K562 (cell line): ENCODE measurements around the gene PDLIM4. TPM values are rescaled to one million over a fixed set of nuclear protein-coding genes. Genes with fewer than 3 reads are reported as not detected.
A peak's percentile ranks its signal among the peaks of the same experiment; 100 is the strongest.

Source experiments
- BHLHE40 ChIP-seq: IDR thresholded peaks from 2 replicates; pipeline ENCODE4 v1.6.1; 2011; ENCODE audit warnings: low read length, improper control_type of control experiment
- FOXA3 ChIP-seq, 2 experiments: fragments of 450-650 bp in 1 of 2; sonication (generic) in 1 of 2; formaldehyde crosslinking; IDR thresholded peaks in 1 of 2; conservative IDR thresholded peaks in 1 of 2; 2 replicates each; pipeline versions ENCODE4 v1.4.0 to v1.8.0; 2020 to 2022; ENCODE audit warnings: mild to moderate bottlenecking in 2 of 2, missing genetic modification reagents in 1 of 2
- FUS ChIP-seq: fragments of 200-400 bp; formaldehyde crosslinking; optimal IDR thresholded peaks from 2 replicates; pipeline ENCODE3; 2017; ENCODE audit warnings: low read depth, low read length
- HNRNPL ChIP-seq: fragments of 200-400 bp; formaldehyde crosslinking; IDR thresholded peaks from 2 replicates; pipeline ENCODE4 v1.6.1; 2017; ENCODE audit warnings: low read depth, mild to moderate bottlenecking, low read length
- MIER1 ChIP-seq: fragments of 450-650 bp; IDR thresholded peaks from 2 replicates; pipeline ENCODE4 v1.6.1; 2016; ENCODE audit warnings: antibody characterized with exemption, mild to moderate bottlenecking, low read depth
- RCOR1 ChIP-seq, 2 experiments: IDR thresholded peaks; 2 replicates each; pipeline ENCODE4 v1.6.1; 2012; ENCODE audit warnings: low read depth in 2 of 2, low read length in 2 of 2, borderline replicate concordance in 1 of 2, improper control_type of control experiment in 1 of 2
- SNIP1 ChIP-seq: fragments of 450-650 bp; IDR thresholded peaks from 2 replicates; pipeline ENCODE4 v1.7.1; 2017; ENCODE audit warnings: low read depth, mild to moderate bottlenecking
- TCF7L2 ChIP-seq: fragments of 150-350 bp; IDR thresholded peaks from 2 replicates; pipeline ENCODE4 v1.6.1; 2016; ENCODE audit warnings: low read depth, mild to moderate bottlenecking, low read length, moderate library complexity
- XRCC3 ChIP-seq: fragments of 450-650 bp; IDR thresholded peaks from 2 replicates; pipeline ENCODE4 v1.6.1; 2017; ENCODE audit warnings: mild to moderate bottlenecking, moderate library complexity
- XRCC5 ChIP-seq: fragments of 200-400 bp; formaldehyde crosslinking; IDR thresholded peaks from 2 replicates; pipeline ENCODE4 v1.6.1; 2017; ENCODE audit warnings: low read depth, mild to moderate bottlenecking, low read length
- polyA plus RNA-seq, 8 experiments: library from polyadenylated mRNA; depleted of rRNA in 4 of 8; stranded (reverse) in 5 of 8; unstranded in 3 of 8; fragments of >200 nt; fragmentation: Nextera tagmentation in 2 of 8; fragmentation: Illumina TruSeq in 1 of 8; extraction: Ambion mirVana in 2 of 8; extraction: Trizol in 1 of 8; gene quantifications; 2 replicates each; pipeline versions ENCODE4 v1.2.1 to v1.2.3, GENCODE V29; 2011 to 2014; ENCODE audit warnings: inconsistent platforms in 1 of 8, missing spikeins in 1 of 8
- total RNA-seq, 7 experiments: library from RNA; depleted of rRNA in 6 of 7; stranded (reverse); fragments of >200 nt in 6 of 7; fragmentation: Illumina TruSeq in 2 of 7; extraction: Trizol in 2 of 7; gene quantifications; 2 replicates each; pipeline versions ENCODE4 v1.2.1 to v1.2.3, GENCODE V29; 2011 to 2021; ENCODE audit warnings: low replicate concordance in 1 of 7
- TF ChIP-seq, protein P1 (sequence below), 3 experiments: fragments of 200-800 bp in 1 of 3; fragments of 250-450 bp in 1 of 3; fragments of 450-650 bp in 1 of 3; sonication (Bioruptor Pico) in 1 of 3; sonication (Bioruptor generic) in 1 of 3; formaldehyde crosslinking in 1 of 3; IDR thresholded peaks; 2 replicates each; pipeline versions ENCODE4 v1.6.1 to v1.8.0; 2016 to 2022; ENCODE audit warnings: mild to moderate bottlenecking in 2 of 3, missing genetic modification characterization in 2 of 3, missing compliant biosample characterization in 1 of 3, moderate library complexity in 1 of 3
- TF ChIP-seq, protein P2 (sequence below): IDR thresholded peaks from 2 replicates; pipeline ENCODE4 v1.6.1; 2011; ENCODE audit warnings: borderline replicate concordance, low read depth, mild to moderate bottlenecking, moderate library complexity, low read length; ENCODE audit not compliant: insufficient read depth, poor library complexity, severe bottlenecking
- TF ChIP-seq, protein P3 (sequence below), 2 experiments: fragments of 450-650 bp; conservative IDR thresholded peaks; 2 replicates each; pipeline ENCODE4 v1.6.1; 2017; ENCODE audit warnings: mild to moderate bottlenecking in 2 of 2, moderate library complexity in 2 of 2
- TF ChIP-seq, protein P4 (sequence below): fragments of 250-450 bp; sonication (Bioruptor Pico); IDR thresholded peaks from 2 replicates; pipeline ENCODE4 v1.4.0; 2020; ENCODE audit warnings: mild to moderate bottlenecking, moderate library complexity, borderline replicate concordance
- TF ChIP-seq, protein P5 (sequence below): sonication (generic); formaldehyde crosslinking; IDR thresholded peaks from 2 replicates; pipeline ENCODE4 v1.9.0; 2022; ENCODE audit warnings: mild to moderate bottlenecking, missing genetic modification reagents

Gene PDLIM4
- total and polyA plus RNA-seq, 9 of the 15 experiments (the other 6 are each of a cell fraction or from before 2014, with no cell fraction given): 0.28 to 32.8 (median 13.1) TPM

DNA sequence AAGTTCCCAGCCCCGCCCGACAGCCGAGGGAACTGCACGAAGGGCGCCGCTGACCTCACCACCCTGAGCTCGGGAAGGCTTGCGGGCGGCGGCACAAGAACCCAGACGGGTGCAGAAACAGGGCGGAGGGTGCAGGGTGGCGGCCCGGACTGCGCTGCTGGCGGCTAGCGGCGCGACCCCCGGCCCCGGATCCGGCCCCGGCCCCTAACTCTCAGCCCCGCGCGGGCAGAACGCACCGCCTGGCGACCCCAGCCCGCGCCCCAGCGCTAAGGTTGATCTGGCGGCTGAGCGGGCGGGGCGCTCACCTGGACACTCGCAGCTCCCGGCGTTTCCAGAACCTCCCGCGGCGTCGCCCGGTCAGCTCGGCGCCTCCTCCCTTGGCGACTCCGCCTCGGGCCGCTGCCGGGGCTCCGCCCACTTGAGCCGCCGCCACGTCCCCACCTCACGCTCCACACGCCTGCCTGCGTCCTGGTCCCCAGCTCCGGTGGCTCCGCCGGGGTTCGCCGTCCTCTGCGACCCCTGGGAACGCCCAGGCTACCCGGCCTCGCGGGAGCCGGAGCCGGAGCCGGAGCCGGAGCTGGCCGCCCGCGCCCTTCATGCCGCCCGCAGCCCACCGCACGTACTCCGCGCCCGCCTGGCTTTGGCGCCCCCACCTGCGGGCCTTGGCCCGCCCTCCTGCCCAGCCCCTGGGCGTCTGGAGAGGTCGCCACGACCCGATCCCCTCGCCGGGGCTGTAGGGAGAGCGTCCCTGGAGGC lies 29.8 kb upstream of the PDLIM4 start, which contains the start of gene P4HA2 (continued):
- TF ChIP-seq, protein P1, sequence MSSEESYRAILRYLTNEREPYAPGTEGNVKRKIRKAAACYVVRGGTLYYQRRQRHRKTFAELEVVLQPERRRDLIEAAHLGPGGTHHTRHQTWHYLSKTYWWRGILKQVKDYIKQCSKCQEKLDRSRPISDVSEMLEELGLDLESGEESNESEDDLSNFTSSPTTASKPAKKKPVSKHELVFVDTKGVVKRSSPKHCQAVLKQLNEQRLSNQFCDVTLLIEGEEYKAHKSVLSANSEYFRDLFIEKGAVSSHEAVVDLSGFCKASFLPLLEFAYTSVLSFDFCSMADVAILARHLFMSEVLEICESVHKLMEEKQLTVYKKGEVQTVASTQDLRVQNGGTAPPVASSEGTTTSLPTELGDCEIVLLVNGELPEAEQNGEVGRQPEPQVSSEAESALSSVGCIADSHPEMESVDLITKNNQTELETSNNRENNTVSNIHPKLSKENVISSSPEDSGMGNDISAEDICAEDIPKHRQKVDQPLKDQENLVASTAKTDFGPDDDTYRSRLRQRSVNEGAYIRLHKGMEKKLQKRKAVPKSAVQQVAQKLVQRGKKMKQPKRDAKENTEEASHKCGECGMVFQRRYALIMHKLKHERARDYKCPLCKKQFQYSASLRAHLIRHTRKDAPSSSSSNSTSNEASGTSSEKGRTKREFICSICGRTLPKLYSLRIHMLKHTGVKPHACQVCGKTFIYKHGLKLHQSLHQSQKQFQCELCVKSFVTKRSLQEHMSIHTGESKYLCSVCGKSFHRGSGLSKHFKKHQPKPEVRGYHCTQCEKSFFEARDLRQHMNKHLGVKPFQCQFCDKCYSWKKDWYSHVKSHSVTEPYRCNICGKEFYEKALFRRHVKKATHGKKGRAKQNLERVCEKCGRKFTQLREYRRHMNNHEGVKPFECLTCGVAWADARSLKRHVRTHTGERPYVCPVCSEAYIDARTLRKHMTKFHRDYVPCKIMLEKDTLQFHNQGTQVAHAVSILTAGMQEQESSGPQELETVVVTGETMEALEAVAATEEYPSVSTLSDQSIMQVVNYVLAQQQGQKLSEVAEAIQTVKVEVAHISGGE (CRISPR knock-in tag; IDR thresholded peaks at IDR 0.05): peak in 1 of 3 experiments; percentile 55; a peak in 1 of 6 replicates
- no peak for TF ChIP-seq MIER1
- TF ChIP-seq FUS: no peak
- TF ChIP-seq, protein P2, sequence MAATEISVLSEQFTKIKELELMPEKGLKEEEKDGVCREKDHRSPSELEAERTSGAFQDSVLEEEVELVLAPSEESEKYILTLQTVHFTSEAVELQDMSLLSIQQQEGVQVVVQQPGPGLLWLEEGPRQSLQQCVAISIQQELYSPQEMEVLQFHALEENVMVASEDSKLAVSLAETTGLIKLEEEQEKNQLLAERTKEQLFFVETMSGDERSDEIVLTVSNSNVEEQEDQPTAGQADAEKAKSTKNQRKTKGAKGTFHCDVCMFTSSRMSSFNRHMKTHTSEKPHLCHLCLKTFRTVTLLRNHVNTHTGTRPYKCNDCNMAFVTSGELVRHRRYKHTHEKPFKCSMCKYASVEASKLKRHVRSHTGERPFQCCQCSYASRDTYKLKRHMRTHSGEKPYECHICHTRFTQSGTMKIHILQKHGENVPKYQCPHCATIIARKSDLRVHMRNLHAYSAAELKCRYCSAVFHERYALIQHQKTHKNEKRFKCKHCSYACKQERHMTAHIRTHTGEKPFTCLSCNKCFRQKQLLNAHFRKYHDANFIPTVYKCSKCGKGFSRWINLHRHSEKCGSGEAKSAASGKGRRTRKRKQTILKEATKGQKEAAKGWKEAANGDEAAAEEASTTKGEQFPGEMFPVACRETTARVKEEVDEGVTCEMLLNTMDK: peak; percentile 5
- TF ChIP-seq SNIP1: no peak
- TF ChIP-seq XRCC3: no peak
- TF ChIP-seq, protein P3, sequence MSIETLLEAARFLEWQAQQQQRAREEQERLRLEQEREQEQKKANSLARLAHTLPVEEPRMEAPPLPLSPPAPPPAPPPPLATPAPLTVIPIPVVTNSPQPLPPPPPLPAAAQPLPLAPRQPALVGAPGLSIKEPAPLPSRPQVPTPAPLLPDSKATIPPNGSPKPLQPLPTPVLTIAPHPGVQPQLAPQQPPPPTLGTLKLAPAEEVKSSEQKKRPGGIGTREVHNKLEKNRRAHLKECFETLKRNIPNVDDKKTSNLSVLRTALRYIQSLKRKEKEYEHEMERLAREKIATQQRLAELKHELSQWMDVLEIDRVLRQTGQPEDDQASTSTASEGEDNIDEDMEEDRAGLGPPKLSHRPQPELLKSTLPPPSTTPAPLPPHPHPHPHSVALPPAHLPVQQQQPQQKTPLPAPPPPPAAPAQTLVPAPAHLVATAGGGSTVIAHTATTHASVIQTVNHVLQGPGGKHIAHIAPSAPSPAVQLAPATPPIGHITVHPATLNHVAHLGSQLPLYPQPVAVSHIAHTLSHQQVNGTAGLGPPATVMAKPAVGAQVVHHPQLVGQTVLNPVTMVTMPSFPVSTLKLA (conservative IDR thresholded peaks at IDR 0.05): peak in 1 of 2 experiments; percentile 45; a peak in 1 of 4 replicates
- TF ChIP-seq BHLHE40: no peak; the same call in 1 of the 2 replicates
- TF ChIP-seq TCF7L2: no peak
- TF ChIP-seq RCOR1 (IDR thresholded peaks at IDR 0.05; ENCODE audit: borderline replicate concordance in 1 of 2, low read depth in 2 of 2, low read length in 2 of 2): peak in 1 of 2 experiments; percentile 5; a peak in 1 of 4 replicates
- TF ChIP-seq, protein P4, sequence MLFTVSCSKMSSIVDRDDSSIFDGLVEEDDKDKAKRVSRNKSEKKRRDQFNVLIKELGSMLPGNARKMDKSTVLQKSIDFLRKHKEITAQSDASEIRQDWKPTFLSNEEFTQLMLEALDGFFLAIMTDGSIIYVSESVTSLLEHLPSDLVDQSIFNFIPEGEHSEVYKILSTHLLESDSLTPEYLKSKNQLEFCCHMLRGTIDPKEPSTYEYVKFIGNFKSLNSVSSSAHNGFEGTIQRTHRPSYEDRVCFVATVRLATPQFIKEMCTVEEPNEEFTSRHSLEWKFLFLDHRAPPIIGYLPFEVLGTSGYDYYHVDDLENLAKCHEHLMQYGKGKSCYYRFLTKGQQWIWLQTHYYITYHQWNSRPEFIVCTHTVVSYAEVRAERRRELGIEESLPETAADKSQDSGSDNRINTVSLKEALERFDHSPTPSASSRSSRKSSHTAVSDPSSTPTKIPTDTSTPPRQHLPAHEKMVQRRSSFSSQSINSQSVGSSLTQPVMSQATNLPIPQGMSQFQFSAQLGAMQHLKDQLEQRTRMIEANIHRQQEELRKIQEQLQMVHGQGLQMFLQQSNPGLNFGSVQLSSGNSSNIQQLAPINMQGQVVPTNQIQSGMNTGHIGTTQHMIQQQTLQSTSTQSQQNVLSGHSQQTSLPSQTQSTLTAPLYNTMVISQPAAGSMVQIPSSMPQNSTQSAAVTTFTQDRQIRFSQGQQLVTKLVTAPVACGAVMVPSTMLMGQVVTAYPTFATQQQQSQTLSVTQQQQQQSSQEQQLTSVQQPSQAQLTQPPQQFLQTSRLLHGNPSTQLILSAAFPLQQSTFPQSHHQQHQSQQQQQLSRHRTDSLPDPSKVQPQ (CRISPR knock-in tag): no peak
- 0 out of 2 replicates have a peak, but pooled peaks have one; percentile 23 for TF ChIP-seq XRCC5
- TF ChIP-seq, protein P5, sequence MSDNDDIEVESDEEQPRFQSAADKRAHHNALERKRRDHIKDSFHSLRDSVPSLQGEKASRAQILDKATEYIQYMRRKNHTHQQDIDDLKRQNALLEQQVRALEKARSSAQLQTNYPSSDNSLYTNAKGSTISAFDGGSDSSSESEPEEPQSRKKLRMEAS (CRISPR knock-in tag): 0 out of 2 replicates have a peak, but pooled peaks have one; percentile 25
- peak; percentile 6 for TF ChIP-seq HNRNPL
- peak in 1 of 2 experiments; percentile 54; a peak in 1 of 4 replicates for TF ChIP-seq FOXA3 (CRISPR knock-in tag; conservative IDR thresholded peaks at IDR 0.05 in 1 of 2, IDR thresholded peaks at IDR 0.05 in 1 of 2)
